Stimulated activated CD8-positive, alpha-beta memory T cell treated with anti-CD3 and anti-CD28 coated beads, Interleukin-7, amount 100 ng/mL, for 4 hours (primary cell): Measurements from ENCODE around the gene SDK2.

Experiments
- DNase-seq, 2 donors: peaks; one replicate each; pipeline ENCODE4 v3.0.0-alpha.2; 2020; ENCODE audit warnings: low read depth in 2 of 2

Gene SDK2

GRCh38 chr17:73391331-73392265, 252.6 kb downstream of the SDK2 start:
- DNase-seq, result no peak

GRCh38 chr17:73390851-73391250, 253.4 kb downstream of the SDK2 start:
- no peak for DNase-seq

- no peak for DNase-seq
Measured at GRCh38 chr17:73390221-73390620, 254.0 kb downstream of the SDK2 start.

- DNase-seq, result no peak
Measured at GRCh38 chr17:73389411-73389810, 254.8 kb downstream of the SDK2 start.

- no peak for DNase-seq
Measured at GRCh38 chr17:73388578-73388905, 255.7 kb downstream of the SDK2 start.

GRCh38 chr17:73387746-73388577, 256.3 kb downstream of the SDK2 start:
- no peak for DNase-seq

GRCh38 chr17:73386561-73386960, 257.7 kb downstream of the SDK2 start:
- DNase-seq, result no peak

- no peak for DNase-seq
Measured at GRCh38 chr17:73384926-73385325, 259.3 kb downstream of the SDK2 start.

GRCh38 chr17:73380439-73381106, 263.7 kb downstream of the SDK2 start:
- DNase-seq, result no peak

GRCh38 chr17:73379826-73380225, 264.4 kb downstream of the SDK2 start:
- no peak for DNase-seq

- no peak for DNase-seq
Measured at GRCh38 chr17:73378974-73379470, 265.2 kb downstream of the SDK2 start.

- DNase-seq, result no peak
Measured at GRCh38 chr17:73376636-73377035, 267.6 kb downstream of the SDK2 start.

- DNase-seq, result no peak
Measured at GRCh38 chr17:73376152-73376551, 268.1 kb downstream of the SDK2 start.

GRCh38 chr17:73371836-73372235, 272.4 kb downstream of the SDK2 start:
- no peak for DNase-seq

- no peak for DNase-seq
Measured at GRCh38 chr17:73371285-73371684, 273.0 kb downstream of the SDK2 start.

- DNase-seq, result peak; percentile 54 to 62
Measured at GRCh38 chr17:73369817-73370490, 274.3 kb downstream of the SDK2 start.

- DNase-seq, result no peak
Measured at GRCh38 chr17:73369111-73369521, 275.1 kb downstream of the SDK2 start.

GRCh38 chr17:73368085-73368631, 276.1 kb downstream of the SDK2 start:
- no peak for DNase-seq

GRCh38 chr17:73365906-73366623, 278.2 kb downstream of the SDK2 start:
- DNase-seq, result no peak

- DNase-seq, result no peak
Measured at GRCh38 chr17:73365301-73365874, 278.9 kb downstream of the SDK2 start.
